GM20431 (cell line): Measurements from ENCODE around the gene LRP1B.

ENCODE experiments used
- in situ Hi-C: fragments of 300-500 bp; cut with MseI, MboI; formaldehyde crosslinking; loops from one replicate; pipeline ENCODE4 v1.15.0; 2020; ENCODE audit warnings: low sequenced_read_pairs; ENCODE audit not compliant: unreplicated experiment

The LRP1B gene

GRCh38 chr2:140639628-140640027 is 1491.2 kb downstream of the LRP1B start:
- in situ Hi-C loops: no loop called here

GRCh38 chr2:140630557-140630956 is 1500.3 kb downstream of the LRP1B start:
- in situ Hi-C loops: no loop called here

GRCh38 chr2:140627885-140628284 is 1502.9 kb downstream of the LRP1B start:
- in situ Hi-C loops: no loop called here

GRCh38 chr2:140627136-140627535 is 1503.7 kb downstream of the LRP1B start:
- in situ Hi-C loops: no loop called here

GRCh38 chr2:140624200-140624599 is 1506.6 kb downstream of the LRP1B start:
- in situ Hi-C loops: no loop called here

GRCh38 chr2:140621583-140622362 is 1509.0 kb downstream of the LRP1B start:
- in situ Hi-C loops: no loop called here

- in situ Hi-C loops: no loop called here
These were observed 1526.0 kb downstream of the LRP1B start for GRCh38 chr2:140604788-140605187.

GRCh38 chr2:140604096-140604495 is 1526.7 kb downstream of the LRP1B start:
- in situ Hi-C loops: no loop called here

GRCh38 chr2:140603416-140603815 is 1527.4 kb downstream of the LRP1B start:
- in situ Hi-C loops: no loop called here

- in situ Hi-C loops: no loop called here
These were observed 1529.0 kb downstream of the LRP1B start for GRCh38 chr2:140601801-140602200.

GRCh38 chr2:140601342-140601741 is 1529.5 kb downstream of the LRP1B start:
- in situ Hi-C loops: no loop called here

- in situ Hi-C loops: no loop called here
These were observed 1530.7 kb downstream of the LRP1B start for GRCh38 chr2:140600116-140600515.

GRCh38 chr2:140597836-140598235 is 1533.0 kb downstream of the LRP1B start:
- in situ Hi-C loops: no loop called here

- in situ Hi-C loops: no loop called here
These were observed 1533.6 kb downstream of the LRP1B start for GRCh38 chr2:140597205-140597604.

- in situ Hi-C loops: no loop called here
These were observed 1534.4 kb downstream of the LRP1B start for GRCh38 chr2:140596447-140596846.

- in situ Hi-C loops: no loop called here
These were observed 1535.7 kb downstream of the LRP1B start for GRCh38 chr2:140595107-140595506.

- in situ Hi-C loops: no loop called here
These were observed 1537.7 kb downstream of the LRP1B start for GRCh38 chr2:140593132-140593531.

- in situ Hi-C loops: no loop called here
These were observed 1541.1 kb downstream of the LRP1B start for GRCh38 chr2:140589696-140590095.

- in situ Hi-C loops: no loop called here
These were observed 1541.5 kb downstream of the LRP1B start for GRCh38 chr2:140589273-140589672.

- in situ Hi-C loops: no loop called here
These were observed 1544.4 kb downstream of the LRP1B start for GRCh38 chr2:140586379-140586778.

- in situ Hi-C loops: no loop called here
These were observed 1545.8 kb downstream of the LRP1B start for GRCh38 chr2:140585016-140585415.

GRCh38 chr2:140584471-140584870 is 1546.3 kb downstream of the LRP1B start:
- in situ Hi-C loops: no loop called here
